HL-60/S4 (cell line): ENCODE measurements around the gene RND2.

Experiments used
- in situ Hi-C: fragments of 300-500 bp; cut with MboI; formaldehyde crosslinking; loops from 2 replicates; pipeline ENCODE4 v1.14.3; 2022; ENCODE audit warnings: low sequenced_read_pairs

Gene RND2

DNA sequence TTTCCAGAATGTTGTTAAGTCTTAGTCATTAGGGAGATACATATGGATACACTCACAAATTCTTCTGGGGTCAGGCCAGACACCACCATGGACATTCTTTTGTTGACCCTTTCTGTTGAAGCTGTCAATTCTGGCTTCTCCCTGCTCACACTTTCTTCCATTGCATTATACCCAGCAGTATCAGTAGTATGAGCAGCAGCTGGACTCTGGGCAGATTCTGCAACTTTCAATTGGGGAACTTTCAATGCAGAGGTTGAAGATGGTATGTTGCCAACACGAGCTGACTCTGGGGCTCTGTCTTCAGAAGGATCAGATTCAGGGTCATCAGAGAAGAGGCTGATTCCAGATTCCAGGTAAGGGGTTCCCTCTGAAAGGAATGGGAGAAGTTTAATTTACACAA is 45.8 kb downstream of the RND2 start:
- in situ Hi-C loops = no loop called here

DNA sequence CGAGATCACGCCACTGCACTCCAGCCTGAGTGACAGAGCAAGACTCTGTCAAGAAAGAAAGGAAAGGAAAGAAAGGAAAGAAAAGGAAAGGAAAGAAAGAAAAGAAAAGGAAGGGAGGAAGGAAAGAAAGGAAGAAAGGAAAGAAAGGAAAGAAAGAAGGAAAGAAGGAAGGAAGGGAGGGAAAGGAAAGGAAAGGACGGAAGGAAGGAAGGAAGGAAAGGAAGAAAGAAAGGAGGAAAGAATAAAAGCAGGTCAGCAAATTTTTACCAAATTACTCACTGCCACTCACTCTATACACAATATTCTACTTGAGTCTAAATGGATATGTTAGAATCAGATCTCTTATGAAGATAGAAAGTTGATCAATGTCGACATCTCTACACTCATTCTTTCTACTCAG is 49.8 kb downstream of the RND2 start:
- in situ Hi-C loops = no loop called here

DNA sequence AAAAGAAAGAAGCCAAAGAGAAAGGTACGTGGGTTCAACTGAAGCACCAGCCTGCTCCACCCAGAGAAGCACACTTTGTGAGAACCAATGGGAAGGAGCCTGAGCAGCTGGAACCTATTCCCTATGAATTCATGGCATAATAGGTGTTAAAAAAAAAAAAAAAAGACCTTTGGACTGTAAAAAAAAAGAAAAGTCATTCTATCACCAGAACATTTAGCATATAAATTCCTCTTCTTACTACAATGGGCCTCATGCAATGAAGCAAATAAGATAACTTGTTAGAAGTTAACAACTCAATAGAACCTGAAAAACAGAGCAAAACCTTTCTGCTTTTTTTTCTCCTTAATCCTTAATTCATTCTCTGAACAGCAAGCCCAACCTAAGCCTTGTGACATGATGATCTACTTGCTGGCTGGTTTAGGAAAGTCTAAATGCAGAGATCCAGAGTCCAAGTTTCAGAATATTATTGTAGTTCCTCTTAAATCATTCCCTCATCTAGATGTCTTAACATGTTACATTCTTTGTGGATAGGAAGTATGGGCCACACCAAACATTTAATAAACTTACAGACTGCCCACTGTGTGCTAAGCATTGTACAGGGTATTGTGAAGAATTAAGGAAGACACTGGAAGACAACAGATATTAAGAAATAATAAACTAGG is 54.7 kb downstream of the RND2 start:
- in situ Hi-C loops = no loop called here
